Measurements from ENCODE around the gene SHROOM3.

The SHROOM3 gene

DNA sequence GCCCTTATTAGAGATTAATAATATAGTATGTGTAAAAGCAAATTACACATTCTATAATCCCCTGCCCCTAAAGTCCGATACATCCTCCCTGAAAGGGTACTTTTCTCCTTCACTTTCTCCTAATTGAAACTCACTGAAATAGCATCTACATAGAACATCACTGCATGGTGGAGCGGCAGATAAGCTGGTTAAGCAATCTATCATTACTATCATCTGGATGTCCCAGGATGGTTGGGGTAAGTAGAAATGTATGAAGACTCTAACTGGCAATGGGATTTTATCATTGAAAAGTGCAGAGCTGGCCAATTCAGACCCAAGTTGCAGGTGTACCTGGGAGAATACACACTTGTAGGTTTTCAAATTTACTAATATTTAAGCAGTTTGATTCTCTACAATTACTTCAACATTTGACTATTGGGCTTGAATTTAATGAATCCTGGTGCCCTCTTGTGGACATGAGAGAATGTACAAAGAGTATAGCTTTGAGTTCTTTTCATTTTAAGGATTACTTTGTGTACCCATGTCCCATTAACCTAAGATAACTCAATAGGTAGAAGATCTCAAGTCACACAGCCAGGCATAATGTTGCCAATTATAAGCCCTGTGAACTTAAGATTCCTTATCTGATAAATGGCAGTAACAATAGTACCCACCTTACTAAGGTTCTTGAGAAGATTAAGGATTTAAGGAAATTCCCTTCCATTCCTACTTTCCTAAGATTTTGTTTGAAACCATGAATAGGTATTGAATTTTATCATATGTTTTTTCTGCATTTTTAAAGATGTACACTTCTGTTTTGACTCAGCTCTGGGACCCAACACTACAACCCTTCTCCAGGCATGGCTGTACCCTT lies 69.8 kb downstream of the SHROOM3 start:
- ATAC-seq: peak; percentile 87
- TF ChIP-seq ISL1 (CRISPR knock-in tag; IDR thresholded peaks at IDR 0.05): no peak
- TF ChIP-seq OSR1 (CRISPR knock-in tag; IDR thresholded peaks at IDR 0.05): no peak
- TF ChIP-seq ZNF8 (CRISPR knock-in tag; IDR thresholded peaks at IDR 0.05): no peak
- TF ChIP-seq ZNF565 (CRISPR knock-in tag; conservative IDR thresholded peaks at IDR 0.05; ENCODE audit: low read depth): no peak
- no peak for TF ChIP-seq PPARA (CRISPR knock-in tag; IDR thresholded peaks at IDR 0.05; ENCODE audit: borderline replicate concordance)
- TF ChIP-seq ESRRG (CRISPR knock-in tag; IDR thresholded peaks at IDR 0.05): no peak
- TF ChIP-seq TOX (CRISPR knock-in tag; IDR thresholded peaks at IDR 0.05; ENCODE audit: borderline replicate concordance): no peak
- TF ChIP-seq ZFP3 (CRISPR knock-in tag; IDR thresholded peaks at IDR 0.05): no peak
- TF ChIP-seq RARB (CRISPR knock-in tag; IDR thresholded peaks at IDR 0.05): no peak
- no peak for TF ChIP-seq ZFP30 (CRISPR knock-in tag; IDR thresholded peaks at IDR 0.05)
- no peak for TF ChIP-seq BACH2 (CRISPR knock-in tag; IDR thresholded peaks at IDR 0.05; ENCODE audit: borderline replicate concordance)
- no peak for TF ChIP-seq TCF4 (CRISPR knock-in tag; IDR thresholded peaks at IDR 0.05; ENCODE audit: borderline replicate concordance)
- TF ChIP-seq, protein P1, sequence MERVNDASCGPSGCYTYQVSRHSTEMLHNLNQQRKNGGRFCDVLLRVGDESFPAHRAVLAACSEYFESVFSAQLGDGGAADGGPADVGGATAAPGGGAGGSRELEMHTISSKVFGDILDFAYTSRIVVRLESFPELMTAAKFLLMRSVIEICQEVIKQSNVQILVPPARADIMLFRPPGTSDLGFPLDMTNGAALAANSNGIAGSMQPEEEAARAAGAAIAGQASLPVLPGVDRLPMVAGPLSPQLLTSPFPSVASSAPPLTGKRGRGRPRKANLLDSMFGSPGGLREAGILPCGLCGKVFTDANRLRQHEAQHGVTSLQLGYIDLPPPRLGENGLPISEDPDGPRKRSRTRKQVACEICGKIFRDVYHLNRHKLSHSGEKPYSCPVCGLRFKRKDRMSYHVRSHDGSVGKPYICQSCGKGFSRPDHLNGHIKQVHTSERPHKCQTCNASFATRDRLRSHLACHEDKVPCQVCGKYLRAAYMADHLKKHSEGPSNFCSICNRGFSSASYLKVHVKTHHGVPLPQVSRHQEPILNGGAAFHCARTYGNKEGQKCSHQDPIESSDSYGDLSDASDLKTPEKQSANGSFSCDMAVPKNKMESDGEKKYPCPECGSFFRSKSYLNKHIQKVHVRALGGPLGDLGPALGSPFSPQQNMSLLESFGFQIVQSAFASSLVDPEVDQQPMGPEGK (CRISPR knock-in tag; IDR thresholded peaks at IDR 0.05; ENCODE audit: borderline replicate concordance): no peak
- TF ChIP-seq ARNTL (CRISPR knock-in tag; IDR thresholded peaks at IDR 0.05; ENCODE audit: borderline replicate concordance, low read depth): no peak
- TF ChIP-seq SNAI2 (CRISPR knock-in tag; IDR thresholded peaks at IDR 0.05): no peak
- TF ChIP-seq, protein P2, sequence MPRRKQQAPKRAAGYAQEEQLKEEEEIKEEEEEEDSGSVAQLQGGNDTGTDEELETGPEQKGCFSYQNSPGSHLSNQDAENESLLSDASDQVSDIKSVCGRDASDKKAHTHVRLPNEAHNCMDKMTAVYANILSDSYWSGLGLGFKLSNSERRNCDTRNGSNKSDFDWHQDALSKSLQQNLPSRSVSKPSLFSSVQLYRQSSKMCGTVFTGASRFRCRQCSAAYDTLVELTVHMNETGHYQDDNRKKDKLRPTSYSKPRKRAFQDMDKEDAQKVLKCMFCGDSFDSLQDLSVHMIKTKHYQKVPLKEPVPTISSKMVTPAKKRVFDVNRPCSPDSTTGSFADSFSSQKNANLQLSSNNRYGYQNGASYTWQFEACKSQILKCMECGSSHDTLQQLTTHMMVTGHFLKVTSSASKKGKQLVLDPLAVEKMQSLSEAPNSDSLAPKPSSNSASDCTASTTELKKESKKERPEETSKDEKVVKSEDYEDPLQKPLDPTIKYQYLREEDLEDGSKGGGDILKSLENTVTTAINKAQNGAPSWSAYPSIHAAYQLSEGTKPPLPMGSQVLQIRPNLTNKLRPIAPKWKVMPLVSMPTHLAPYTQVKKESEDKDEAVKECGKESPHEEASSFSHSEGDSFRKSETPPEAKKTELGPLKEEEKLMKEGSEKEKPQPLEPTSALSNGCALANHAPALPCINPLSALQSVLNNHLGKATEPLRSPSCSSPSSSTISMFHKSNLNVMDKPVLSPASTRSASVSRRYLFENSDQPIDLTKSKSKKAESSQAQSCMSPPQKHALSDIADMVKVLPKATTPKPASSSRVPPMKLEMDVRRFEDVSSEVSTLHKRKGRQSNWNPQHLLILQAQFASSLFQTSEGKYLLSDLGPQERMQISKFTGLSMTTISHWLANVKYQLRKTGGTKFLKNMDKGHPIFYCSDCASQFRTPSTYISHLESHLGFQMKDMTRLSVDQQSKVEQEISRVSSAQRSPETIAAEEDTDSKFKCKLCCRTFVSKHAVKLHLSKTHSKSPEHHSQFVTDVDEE (CRISPR knock-in tag; IDR thresholded peaks at IDR 0.05): no peak
- no peak for TF ChIP-seq ZNF70 (CRISPR knock-in tag; IDR thresholded peaks at IDR 0.05)
- TF ChIP-seq, protein P3, sequence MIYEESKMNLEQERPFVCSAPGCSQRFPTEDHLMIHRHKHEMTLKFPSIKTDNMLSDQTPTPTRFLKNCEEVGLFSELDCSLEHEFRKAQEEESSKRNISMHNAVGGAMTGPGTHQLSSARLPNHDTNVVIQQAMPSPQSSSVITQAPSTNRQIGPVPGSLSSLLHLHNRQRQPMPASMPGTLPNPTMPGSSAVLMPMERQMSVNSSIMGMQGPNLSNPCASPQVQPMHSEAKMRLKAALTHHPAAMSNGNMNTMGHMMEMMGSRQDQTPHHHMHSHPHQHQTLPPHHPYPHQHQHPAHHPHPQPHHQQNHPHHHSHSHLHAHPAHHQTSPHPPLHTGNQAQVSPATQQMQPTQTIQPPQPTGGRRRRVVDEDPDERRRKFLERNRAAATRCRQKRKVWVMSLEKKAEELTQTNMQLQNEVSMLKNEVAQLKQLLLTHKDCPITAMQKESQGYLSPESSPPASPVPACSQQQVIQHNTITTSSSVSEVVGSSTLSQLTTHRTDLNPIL (CRISPR knock-in tag; IDR thresholded peaks at IDR 0.05; ENCODE audit: low read depth): no peak
- TF ChIP-seq GLIS3 (CRISPR knock-in tag; IDR thresholded peaks at IDR 0.05): no peak
- no peak for TF ChIP-seq ZC3H10 (CRISPR knock-in tag; IDR thresholded peaks at IDR 0.05)

DNA sequence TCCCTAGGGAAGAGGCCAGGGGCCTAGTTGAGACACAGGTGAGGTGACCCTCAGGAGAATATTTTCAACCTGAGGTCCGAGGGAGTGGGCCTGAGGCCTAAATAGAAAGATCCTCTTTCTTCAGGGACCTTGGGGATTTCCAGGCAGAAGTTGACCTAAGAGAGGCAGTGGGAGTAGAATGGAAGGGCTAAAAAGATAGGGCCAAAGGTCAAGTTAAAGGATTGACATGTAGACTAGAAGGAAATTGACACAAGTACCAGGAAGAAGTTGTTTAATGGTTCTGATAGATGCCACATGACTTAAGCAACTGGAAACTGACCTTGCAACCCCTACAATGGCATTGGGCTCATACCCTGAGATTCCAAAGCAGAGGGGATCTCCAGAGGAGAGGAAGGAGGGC lies 76.9 kb downstream of the SHROOM3 start:
- no peak for ATAC-seq
- TF ChIP-seq ZNF8 (CRISPR knock-in tag; IDR thresholded peaks at IDR 0.05) (no peak), TCF4 (CRISPR knock-in tag; IDR thresholded peaks at IDR 0.05; ENCODE audit: borderline replicate concordance) (no peak), BACH2 (CRISPR knock-in tag; IDR thresholded peaks at IDR 0.05; ENCODE audit: borderline replicate concordance) (no peak), ZNF70 (CRISPR knock-in tag; IDR thresholded peaks at IDR 0.05) (no peak), ZC3H10 (CRISPR knock-in tag; IDR thresholded peaks at IDR 0.05) (no peak), OSR1 (CRISPR knock-in tag; IDR thresholded peaks at IDR 0.05) (no peak), PPARA (CRISPR knock-in tag; IDR thresholded peaks at IDR 0.05; ENCODE audit: borderline replicate concordance) (no peak)
- TF ChIP-seq, protein P2 (CRISPR knock-in tag; IDR thresholded peaks at IDR 0.05): no peak
- TF ChIP-seq, protein P3 (CRISPR knock-in tag; IDR thresholded peaks at IDR 0.05; ENCODE audit: low read depth): no peak
- TF ChIP-seq, protein P4, sequence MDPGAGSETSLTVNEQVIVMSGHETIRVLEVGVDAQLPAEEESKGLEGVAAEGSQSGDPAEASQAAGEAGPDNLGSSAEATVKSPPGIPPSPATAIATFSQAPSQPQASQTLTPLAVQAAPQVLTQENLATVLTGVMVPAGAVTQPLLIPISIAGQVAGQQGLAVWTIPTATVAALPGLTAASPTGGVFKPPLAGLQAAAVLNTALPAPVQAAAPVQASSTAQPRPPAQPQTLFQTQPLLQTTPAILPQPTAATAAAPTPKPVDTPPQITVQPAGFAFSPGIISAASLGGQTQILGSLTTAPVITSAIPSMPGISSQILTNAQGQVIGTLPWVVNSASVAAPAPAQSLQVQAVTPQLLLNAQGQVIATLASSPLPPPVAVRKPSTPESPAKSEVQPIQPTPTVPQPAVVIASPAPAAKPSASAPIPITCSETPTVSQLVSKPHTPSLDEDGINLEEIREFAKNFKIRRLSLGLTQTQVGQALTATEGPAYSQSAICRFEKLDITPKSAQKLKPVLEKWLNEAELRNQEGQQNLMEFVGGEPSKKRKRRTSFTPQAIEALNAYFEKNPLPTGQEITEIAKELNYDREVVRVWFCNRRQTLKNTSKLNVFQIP (CRISPR knock-in tag; IDR thresholded peaks at IDR 0.05; ENCODE audit: borderline replicate concordance, low read depth): no peak
- TF ChIP-seq, protein P5, sequence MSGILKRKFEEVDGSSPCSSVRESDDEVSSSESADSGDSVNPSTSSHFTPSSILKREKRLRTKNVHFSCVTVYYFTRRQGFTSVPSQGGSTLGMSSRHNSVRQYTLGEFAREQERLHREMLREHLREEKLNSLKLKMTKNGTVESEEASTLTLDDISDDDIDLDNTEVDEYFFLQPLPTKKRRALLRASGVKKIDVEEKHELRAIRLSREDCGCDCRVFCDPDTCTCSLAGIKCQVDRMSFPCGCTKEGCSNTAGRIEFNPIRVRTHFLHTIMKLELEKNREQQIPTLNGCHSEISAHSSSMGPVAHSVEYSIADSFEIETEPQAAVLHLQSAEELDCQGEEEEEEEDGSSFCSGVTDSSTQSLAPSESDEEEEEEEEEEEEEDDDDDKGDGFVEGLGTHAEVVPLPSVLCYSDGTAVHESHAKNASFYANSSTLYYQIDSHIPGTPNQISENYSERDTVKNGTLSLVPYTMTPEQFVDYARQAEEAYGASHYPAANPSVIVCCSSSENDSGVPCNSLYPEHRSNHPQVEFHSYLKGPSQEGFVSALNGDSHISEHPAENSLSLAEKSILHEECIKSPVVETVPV (CRISPR knock-in tag; IDR thresholded peaks at IDR 0.05): no peak
